ENCODE data around the gene GNPAT.

DNA sequence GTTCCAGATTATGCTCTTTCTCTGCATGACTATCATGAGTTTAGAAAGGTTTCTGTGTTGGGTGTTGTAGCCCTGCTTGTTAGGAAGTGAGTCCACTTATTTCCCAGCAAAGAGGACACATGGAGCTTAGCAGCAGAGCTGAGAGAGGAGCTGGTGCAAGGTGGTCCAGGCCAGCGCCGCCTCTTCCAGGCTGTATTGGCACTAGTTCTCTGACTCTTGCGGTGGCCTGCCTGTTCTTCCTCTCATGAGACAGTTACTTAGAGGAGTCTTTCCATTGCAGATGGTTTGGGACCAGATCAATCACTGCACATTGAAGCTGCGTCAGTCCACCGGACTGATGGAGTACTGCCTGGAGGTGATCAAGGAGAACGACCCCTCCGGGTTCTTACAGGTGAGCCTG, 41.1 kb upstream of the GNPAT start:
- TF ChIP-seq POLR2A (IDR thresholded peaks at IDR 0.05; ENCODE audit: low read depth, low read length) (no peak), POLR2AphosphoS5 (IDR thresholded peaks at IDR 0.05; ENCODE audit: low read depth, low read length) (no peak), TAF1 (IDR thresholded peaks at IDR 0.05; ENCODE audit: low read depth, low read length) (no peak), SPI1 (IDR thresholded peaks at IDR 0.05; ENCODE audit: low read depth, low read length) (no peak), PAX5 (IDR thresholded peaks at IDR 0.05; ENCODE audit: insufficient read depth, low read length, severe bottlenecking) (no peak), POU2F2 (IDR thresholded peaks at IDR 0.05; ENCODE audit: low read depth, low read length) (no peak)

All from GM12891 (cell line).